ENCODE data around the gene STK32C.

STK32C gene

GRCh38 chr10:132264306-132264950 lies 43.3 kb downstream of the STK32C start:
- DNase-seq = no peak

GRCh38 chr10:132263866-132264265 lies 43.9 kb downstream of the STK32C start:
- DNase-seq = no peak

DNA sequence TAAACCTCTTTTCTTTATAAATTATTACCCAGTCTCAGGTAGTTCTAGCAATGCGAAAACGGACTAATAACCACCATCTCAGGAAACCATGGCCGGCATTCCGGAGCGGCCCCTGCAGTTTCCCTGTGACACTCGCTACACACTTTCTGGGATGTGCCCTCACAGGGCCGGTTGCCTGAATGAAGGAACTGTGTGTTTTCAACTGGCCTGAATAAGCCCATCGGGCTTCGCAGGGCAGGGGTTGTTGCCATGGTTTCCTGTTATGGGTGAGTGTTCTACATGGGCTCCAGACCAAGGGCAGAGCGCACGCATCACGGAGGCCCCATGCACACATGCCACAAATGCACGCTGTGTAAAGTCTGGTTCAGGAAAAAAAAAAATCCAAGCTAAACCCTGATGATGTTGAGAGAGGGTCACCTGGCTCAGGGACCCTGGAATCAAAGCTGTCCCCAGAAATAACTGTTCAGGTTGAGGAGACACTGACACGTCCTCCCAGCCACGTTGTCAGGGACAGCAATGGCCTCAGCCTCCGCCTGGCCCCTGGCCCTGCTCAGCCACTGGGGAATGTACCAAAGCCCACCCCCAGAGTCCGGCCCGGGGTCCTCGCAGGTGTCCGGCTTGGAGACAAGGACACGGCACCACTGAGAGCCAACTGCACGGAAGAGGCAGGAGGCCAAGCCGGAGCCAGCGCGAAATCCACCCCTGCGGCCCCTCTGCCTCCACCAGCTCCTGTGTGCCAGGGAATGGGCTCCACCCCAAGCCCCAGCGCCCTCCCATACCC lies 47.9 kb downstream of the STK32C start:
- DNase-seq = no peak

- DNase-seq = no peak
Measured at GRCh38 chr10:132258423-132258822, 49.3 kb downstream of the STK32C start.

- no peak for DNase-seq
Measured at GRCh38 chr10:132257907-132258306, 49.8 kb downstream of the STK32C start.

GRCh38 chr10:132257271-132257670 lies 50.5 kb downstream of the STK32C start:
- no peak for DNase-seq

GRCh38 chr10:132256866-132257265 lies 50.9 kb downstream of the STK32C start:
- DNase-seq = no peak

- DNase-seq = no peak
Measured at GRCh38 chr10:132255489-132256344, 52.0 kb downstream of the STK32C start.

- no peak for DNase-seq
Measured at GRCh38 chr10:132254841-132255240, 52.9 kb downstream of the STK32C start.

- DNase-seq = no peak
Measured at GRCh38 chr10:132253092-132253687, 54.6 kb downstream of the STK32C start.

GRCh38 chr10:132252412-132252811 lies 55.3 kb downstream of the STK32C start:
- DNase-seq = no peak

GRCh38 chr10:132251928-132252327 lies 55.8 kb downstream of the STK32C start:
- no peak for DNase-seq

GRCh38 chr10:132250481-132251475 lies 57.0 kb downstream of the STK32C start:
- DNase-seq = no peak

- no peak for DNase-seq
Measured at GRCh38 chr10:132249824-132250375, 57.9 kb downstream of the STK32C start.

DNA sequence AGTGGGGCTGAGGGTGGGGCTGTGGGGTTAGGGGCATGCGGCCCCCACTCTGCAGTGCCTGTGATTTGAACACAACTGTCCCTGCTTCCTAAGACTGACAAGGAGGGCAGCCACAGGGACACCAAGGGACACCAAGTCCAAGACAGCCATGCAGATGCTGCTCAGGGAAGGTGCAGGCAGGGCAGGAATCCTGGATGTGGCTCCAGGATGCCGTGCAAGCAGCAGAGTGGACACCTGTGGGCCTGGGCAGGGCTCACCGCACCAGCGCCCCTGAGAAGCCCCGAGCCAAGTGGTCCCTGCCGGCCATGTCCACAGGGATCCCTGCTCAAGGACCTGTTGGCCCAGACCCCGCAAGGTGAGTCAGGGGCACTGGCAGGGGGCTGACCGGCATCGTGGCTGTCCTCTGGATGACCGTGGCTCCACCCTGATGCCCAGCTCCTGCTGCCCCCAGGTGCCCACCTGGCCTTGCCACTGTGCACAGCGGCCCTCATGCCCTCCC lies 58.5 kb downstream of the STK32C start:
- no peak for DNase-seq

DNA sequence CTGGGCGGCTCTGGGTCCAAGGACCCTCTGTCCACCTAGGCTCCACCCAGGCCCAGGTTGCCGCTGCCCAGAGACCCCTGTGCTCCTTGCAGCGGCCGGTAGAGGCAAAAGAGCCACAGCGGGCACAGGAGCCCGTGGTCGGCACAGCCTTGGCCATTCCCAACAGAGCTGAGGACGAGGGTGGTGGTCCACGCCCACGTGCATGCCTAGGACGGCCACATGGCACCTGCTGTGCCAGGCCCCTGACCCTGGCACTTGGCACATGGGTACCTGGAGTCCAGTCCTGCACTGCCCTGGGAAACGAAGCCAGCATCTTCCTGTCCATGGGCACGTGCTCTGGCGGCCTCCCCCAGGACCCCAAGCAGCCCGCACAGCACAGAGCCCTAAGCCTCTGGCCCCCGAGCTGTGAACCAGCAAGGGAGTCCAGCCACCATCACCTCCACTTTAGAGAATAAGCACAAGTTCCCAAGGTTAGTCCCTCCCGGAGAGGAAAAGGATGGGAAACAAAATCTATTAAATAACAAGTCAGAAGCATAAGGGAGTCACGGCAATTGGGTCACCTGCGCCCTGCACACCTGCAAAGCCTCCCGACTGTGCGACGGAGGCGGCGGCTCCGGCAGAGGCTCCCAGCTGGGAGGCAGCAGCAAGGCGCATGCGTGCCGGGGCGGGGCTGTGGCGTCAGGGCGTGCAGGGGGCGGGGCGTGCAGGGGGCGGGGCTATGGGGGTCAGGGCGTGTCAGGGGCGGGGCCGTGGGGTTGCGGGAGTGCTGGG lies 59.1 kb downstream of the STK32C start:
- no peak for DNase-seq

DNA sequence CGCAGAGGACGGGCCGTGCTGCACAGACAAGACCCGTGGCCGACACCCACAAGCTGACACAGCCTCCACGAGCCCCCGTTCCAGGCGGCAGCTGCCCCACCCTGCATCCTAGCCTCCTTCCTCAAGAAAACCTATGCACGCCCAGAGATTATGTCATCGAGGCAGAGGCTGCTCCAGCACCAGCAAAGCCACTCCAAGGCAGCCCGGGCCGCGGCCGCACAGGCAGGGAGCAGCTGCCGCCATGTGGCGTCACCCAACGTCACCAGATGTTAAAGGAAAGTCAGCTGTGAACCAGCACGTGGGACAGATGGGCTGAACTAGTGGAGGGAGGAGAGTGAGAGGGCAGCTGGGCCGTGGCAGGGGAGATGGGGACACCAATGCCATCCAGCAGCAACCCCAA lies 59.8 kb downstream of the STK32C start:
- DNase-seq = no peak

DNA sequence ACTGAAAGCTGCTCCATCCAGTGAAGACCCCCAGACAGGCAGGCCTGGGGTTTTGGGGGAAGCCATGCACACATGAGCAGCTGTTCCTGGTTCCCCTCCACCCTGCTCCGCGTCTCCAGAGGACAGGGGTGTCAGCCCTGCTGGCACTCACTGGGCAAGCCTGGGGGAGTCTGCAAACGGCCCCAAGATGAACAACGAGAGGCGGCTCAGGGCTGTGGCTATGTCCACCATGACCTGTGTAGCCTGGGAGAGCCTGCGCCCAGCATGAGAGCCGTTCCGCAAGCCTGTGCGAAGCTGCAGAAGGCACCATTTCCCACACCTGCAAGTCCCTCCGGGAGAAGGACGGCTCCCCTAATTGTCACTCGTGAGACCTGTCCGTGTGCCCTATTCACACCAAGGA lies 61.5 kb downstream of the STK32C start:
- no peak for DNase-seq

DNA sequence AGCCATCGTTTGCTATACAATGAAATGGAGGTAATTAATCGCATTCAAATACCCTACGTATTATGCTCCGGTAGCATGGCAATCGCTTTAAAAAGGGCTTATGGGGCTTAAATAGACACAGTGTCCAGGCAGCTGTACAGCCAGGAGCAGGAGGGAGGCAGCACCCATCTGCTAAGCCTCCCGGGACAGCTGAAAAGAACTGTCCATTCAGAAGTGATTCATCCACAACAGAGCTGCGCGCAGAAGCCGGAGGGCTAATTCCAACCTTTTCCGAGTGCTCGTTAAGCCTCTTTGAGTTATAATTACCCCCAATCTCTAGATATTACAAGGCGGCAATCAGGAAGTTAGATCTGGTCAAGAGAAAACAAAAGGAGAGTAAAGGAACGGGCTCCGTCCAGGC lies 62.7 kb downstream of the STK32C start:
- DNase-seq = no peak

DNA sequence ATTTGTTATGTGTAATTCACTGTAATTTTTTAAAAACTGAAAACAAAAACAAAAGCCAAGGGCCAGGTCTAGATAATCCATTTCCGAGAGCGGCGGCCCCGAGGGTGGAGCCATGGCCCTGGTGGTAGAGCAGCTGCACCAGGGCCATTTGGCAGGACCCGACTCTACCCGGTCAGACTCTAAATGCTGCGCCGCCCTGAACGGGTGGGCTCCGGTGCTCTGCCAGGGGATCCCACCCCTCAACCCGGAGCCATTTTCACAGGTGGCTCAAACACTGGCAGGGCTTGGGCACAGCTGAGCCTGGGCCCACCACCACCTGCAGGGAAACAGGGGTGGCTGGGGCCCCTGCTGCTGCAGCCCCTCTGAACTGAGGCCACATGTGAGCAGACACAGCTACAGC lies 64.1 kb downstream of the STK32C start:
- no peak for DNase-seq

DNA sequence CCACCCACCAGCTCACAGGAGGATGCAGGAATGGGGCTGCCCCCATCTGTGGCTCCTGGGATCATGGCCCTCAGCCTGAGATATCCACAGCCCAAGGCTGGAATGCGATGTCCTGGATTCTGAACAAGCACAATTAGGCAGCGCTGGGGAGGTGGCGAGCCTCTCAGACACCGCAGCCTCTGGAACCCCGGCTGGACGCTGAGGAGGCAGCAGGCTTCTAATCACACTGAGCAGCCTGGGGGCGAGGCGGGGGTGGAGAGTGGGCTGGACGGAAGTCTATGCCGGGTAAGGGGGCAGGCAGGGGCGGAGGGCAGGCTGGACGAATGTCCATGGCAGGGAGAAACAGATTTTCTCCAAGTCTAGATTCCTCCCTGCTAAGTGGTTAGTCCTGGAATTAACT lies 64.6 kb downstream of the STK32C start:
- DNase-seq = no peak
